Hepatocyte (in vitro differentiated cells): ENCODE data around the gene SERINC5. TPM values are rescaled to one million over a fixed set of nuclear protein-coding genes. Genes with fewer than 3 reads are reported as not detected.

Source experiments
- DNase-seq: peaks from one replicate; pipeline ENCODE4 v3.0.0-alpha.2; 2016; ENCODE audit warnings: low spot score
- H2AFZ ChIP-seq: fragments of 200-600 bp; sonication (generic); 2 replicates; pipeline ENCODE4 v1.6.0; 2016; ENCODE audit warnings: antibody characterized with exemption, mild to moderate bottlenecking
- H3K27ac ChIP-seq: fragments of 200-600 bp; sonication (generic); 2 replicates; pipeline ENCODE4 v1.5.1; 2016; ENCODE audit warnings: mild to moderate bottlenecking
- H3K27me3 ChIP-seq: fragments of 200-600 bp; sonication (generic); 2 replicates; pipeline ENCODE4 v1.6.1; 2016
- H3K36me3 ChIP-seq: fragments of 200-600 bp; sonication (generic); replicated peaks from 2 replicates; pipeline ENCODE4 v1.5.1; 2016; ENCODE audit warnings: low read depth; ENCODE audit not compliant: insufficient read depth
- H3K4me1 ChIP-seq: fragments of 200-600 bp; sonication (generic); 2 replicates; pipeline ENCODE4 v1.5.1; 2016; ENCODE audit warnings: mild to moderate bottlenecking, moderate library complexity; ENCODE audit not compliant: insufficient read depth
- H3K4me2 ChIP-seq: fragments of 200-600 bp; sonication (generic); 2 replicates; pipeline ENCODE4 v1.6.0; 2016
- H3K4me3 ChIP-seq: fragments of 200-600 bp; sonication (generic); 2 replicates; pipeline ENCODE4 v1.5.1; 2016; ENCODE audit warnings: mild to moderate bottlenecking
- H3K79me2 ChIP-seq: fragments of 200-600 bp; sonication (generic); 2 replicates; pipeline ENCODE4 v1.6.0; 2017; ENCODE audit warnings: mild to moderate bottlenecking
- H3K9me2 ChIP-seq: fragments of 200-600 bp; sonication (generic); replicated peaks from 2 replicates; pipeline ENCODE4 v1.6.0; 2017; ENCODE audit warnings: mild to moderate bottlenecking; ENCODE audit not compliant: insufficient read depth
- H3K9me3 ChIP-seq: fragments of 200-600 bp; sonication (generic); 2 replicates; pipeline ENCODE4 v1.5.1; 2016; ENCODE audit warnings: low read depth, mild to moderate bottlenecking
- H4K20me1 ChIP-seq: fragments of 200-600 bp; sonication (generic); 2 replicates; pipeline ENCODE4 v1.6.0; 2016; ENCODE audit warnings: mild to moderate bottlenecking; ENCODE audit not compliant: insufficient read depth, poor library complexity, severe bottlenecking
- EZH2 ChIP-seq: fragments of 200-600 bp; sonication (generic); IDR thresholded peaks from 2 replicates; pipeline ENCODE4 v1.6.1; 2016; ENCODE audit warnings: antibody characterized with exemption, mild to moderate bottlenecking, borderline replicate concordance
- EZH2phosphoT487 ChIP-seq: fragments of 200-600 bp; sonication (generic); IDR thresholded peaks from one replicate; pipeline ENCODE4 v1.6.1; 2018; ENCODE audit warnings: antibody characterized with exemption, mild to moderate bottlenecking, low read depth, moderate library complexity; ENCODE audit not compliant: unreplicated experiment, severe bottlenecking
- WGBS: methylation state at CpG from one replicate; pipeline ENCODE4 v1.1.6; 2016; ENCODE audit warnings: low lambda C conversion rate; ENCODE audit errors: missing lambda C conversion rate; 5-methylcytosine and 5-hydroxymethylcytosine counted together
- polyA plus RNA-seq: library from polyadenylated mRNA; unstranded; fragments of >200 nt; fragmentation: Nextera tagmentation; extraction: Ambion mirVana; gene quantifications from 2 replicates; pipeline ENCODE4 v1.2.1, GENCODE V29; 2016
- total RNA-seq: library from RNA; depleted of rRNA; stranded (reverse); fragments of >200 nt; gene quantifications from 2 replicates; pipeline ENCODE4 v1.2.3, GENCODE V29; 2014
- TF ChIP-seq, protein P1 (sequence below): fragments of 200-600 bp; sonication (generic); IDR thresholded peaks from 2 replicates; pipeline ENCODE4 v1.5.1; 2016; ENCODE audit warnings: antibody characterized with exemption, mild to moderate bottlenecking; ENCODE audit not compliant: poor library complexity

SERINC5 gene
- total and polyA plus RNA-seq, 2 experiments from 2014 or later: 19.3 to 70.2 TPM

GRCh38 chr5:80122579-80122978 lies 133.3 kb downstream of the SERINC5 start:
- 83% methylated on average over 2 of the region's 2 CpGs for WGBS
- Histone ChIP-seq H4K20me1 (no peaks in the 10 kb centered on the region), H2AFZ (no peak overlapping the region), H3K9me2 (no peaks in the 10 kb centered on the region), H3K4me2 (no peak overlapping the region), H3K9me3 (no peaks in the 10 kb centered on the region), H3K27me3 (no peaks in the 10 kb centered on the region), H3K27ac (no peak overlapping the region), H3K36me3 (no peaks in the 10 kb centered on the region), H3K4me1 (no peaks in the 10 kb centered on the region), H3K79me2 (no peaks in the 10 kb centered on the region), H3K4me3 (no peak overlapping the region)
- TF ChIP-seq EZH2phosphoT487 (no peak), EZH2 (no peak)
- TF ChIP-seq, protein P1, sequence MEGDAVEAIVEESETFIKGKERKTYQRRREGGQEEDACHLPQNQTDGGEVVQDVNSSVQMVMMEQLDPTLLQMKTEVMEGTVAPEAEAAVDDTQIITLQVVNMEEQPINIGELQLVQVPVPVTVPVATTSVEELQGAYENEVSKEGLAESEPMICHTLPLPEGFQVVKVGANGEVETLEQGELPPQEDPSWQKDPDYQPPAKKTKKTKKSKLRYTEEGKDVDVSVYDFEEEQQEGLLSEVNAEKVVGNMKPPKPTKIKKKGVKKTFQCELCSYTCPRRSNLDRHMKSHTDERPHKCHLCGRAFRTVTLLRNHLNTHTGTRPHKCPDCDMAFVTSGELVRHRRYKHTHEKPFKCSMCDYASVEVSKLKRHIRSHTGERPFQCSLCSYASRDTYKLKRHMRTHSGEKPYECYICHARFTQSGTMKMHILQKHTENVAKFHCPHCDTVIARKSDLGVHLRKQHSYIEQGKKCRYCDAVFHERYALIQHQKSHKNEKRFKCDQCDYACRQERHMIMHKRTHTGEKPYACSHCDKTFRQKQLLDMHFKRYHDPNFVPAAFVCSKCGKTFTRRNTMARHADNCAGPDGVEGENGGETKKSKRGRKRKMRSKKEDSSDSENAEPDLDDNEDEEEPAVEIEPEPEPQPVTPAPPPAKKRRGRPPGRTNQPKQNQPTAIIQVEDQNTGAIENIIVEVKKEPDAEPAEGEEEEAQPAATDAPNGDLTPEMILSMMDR: no peak
- no peak for DNase-seq

GRCh38 chr5:80119372-80119771 lies 136.5 kb downstream of the SERINC5 start:
- Histone ChIP-seq H3K9me3 (no peaks in the 10 kb centered on the region), H4K20me1 (no peaks in the 10 kb centered on the region), H3K9me2 (no peaks in the 10 kb centered on the region), H3K27me3 (no peaks in the 10 kb centered on the region), H3K79me2 (no peaks in the 10 kb centered on the region), H2AFZ (no peak overlapping the region), H3K4me1 (no peaks in the 10 kb centered on the region), H3K4me3 (no peak overlapping the region), H3K27ac (no peak overlapping the region), H3K36me3 (no peaks in the 10 kb centered on the region), H3K4me2 (no peak overlapping the region)
- WGBS: 91% methylated on average over 2 of the region's 2 CpGs
- no peak for DNase-seq
- TF ChIP-seq EZH2phosphoT487: no peak
- TF ChIP-seq, protein P1: no peak

DNA sequence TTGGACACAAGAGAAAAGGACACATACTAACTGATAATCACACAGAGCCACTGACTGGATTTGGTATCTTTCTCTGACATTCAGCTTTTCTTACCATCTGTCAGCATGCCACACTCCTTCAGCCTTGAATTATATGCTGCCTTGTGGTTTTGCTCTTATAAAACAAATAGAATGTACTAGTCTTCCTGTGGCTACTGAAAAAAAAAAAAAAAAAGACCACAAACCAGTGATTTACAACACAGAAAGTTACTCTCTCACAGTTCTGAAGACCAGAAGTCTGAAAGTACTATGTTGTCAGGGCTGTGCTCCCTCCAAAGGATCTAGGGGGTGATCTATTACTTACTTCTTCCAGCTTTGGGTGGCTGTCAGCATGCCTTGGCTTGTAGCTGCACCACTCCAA lies 138.4 kb downstream of the SERINC5 start:
- no peaks in the 10 kb centered on the region for H3K36me3 ChIP-seq
- H3K4me3 ChIP-seq: no peak overlapping the region
- no peak overlapping the region for H3K27ac ChIP-seq
- H3K27me3 ChIP-seq: no peaks in the 10 kb centered on the region
- H2AFZ ChIP-seq: no peak overlapping the region
- H4K20me1 ChIP-seq: no peaks in the 10 kb centered on the region
- DNase-seq: no peak
- no peaks in the 10 kb centered on the region for H3K9me3 ChIP-seq
- no peaks in the 10 kb centered on the region for H3K9me2 ChIP-seq
- TF ChIP-seq EZH2 (no peak), EZH2phosphoT487 (no peak)
- TF ChIP-seq, protein P1: no peak
- no peak overlapping the region for H3K4me2 ChIP-seq
- peaks cover 2% of the 10 kb centered on the region for H3K4me1 ChIP-seq
- no peaks in the 10 kb centered on the region for H3K79me2 ChIP-seq

DNA sequence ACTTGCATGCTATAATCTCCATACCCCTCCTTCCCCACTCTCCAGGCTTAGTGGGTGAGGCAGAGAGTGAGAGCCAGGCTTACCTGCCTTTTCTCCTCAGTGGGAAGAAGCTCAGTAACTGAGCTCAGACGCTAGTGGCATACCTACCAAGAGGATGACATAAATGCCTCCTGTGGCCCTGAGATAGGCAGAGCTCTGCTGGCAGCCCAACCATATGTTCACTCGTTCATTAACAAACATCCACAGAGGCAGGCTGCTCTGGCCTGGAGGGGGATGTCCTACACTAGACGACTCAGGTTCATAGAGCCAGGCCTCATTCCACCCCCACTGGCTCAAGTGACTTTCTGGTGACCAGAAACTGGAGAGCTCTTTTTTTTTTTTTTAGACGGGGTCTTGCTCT lies 139.4 kb downstream of the SERINC5 start:
- 75% methylated on average over 4 of the region's 4 CpGs for WGBS
- Histone ChIP-seq H3K9me2 (no peaks in the 10 kb centered on the region), H3K4me2 (no peak overlapping the region), H3K27ac (no peak overlapping the region), H4K20me1 (no peaks in the 10 kb centered on the region), H3K27me3 (no peaks in the 10 kb centered on the region), H3K79me2 (no peaks in the 10 kb centered on the region), H3K36me3 (no peaks in the 10 kb centered on the region), H3K4me3 (no peak overlapping the region), H3K9me3 (no peaks in the 10 kb centered on the region), H2AFZ (no peak overlapping the region), H3K4me1 (peaks cover 12% of the 10 kb centered on the region)
- no peak for DNase-seq
- TF ChIP-seq EZH2: no peak
- TF ChIP-seq, protein P1: no peak
- no peak for TF ChIP-seq EZH2phosphoT487
